GM12878 (cell line): Measurements from ENCODE around the gene C19orf12. TPM values are rescaled to one million over a fixed set of nuclear protein-coding genes. Genes with fewer than 3 reads are reported as not detected.
A peak's percentile ranks its signal among the peaks of the same experiment; 100 is the strongest.

Experiments used
- CREB1 ChIP-seq: IDR thresholded peaks from 2 replicates; pipeline ENCODE4 v1.6.1; 2012; ENCODE audit warnings: low read depth, mild to moderate bottlenecking, inconsistent platforms
- E2F4 ChIP-seq: IDR thresholded peaks from 2 replicates; pipeline ENCODE4 v1.6.1; 2012; ENCODE audit warnings: low read depth, low read length, improper control_type of control experiment
- HDGF ChIP-seq: fragments of 450-650 bp; IDR thresholded peaks from 2 replicates; pipeline ENCODE4 v1.6.1; 2016; ENCODE audit warnings: antibody characterized with exemption
- KAT2A ChIP-seq: conservative IDR thresholded peaks from 2 replicates; pipeline ENCODE4 v1.6.1; 2011; ENCODE audit warnings: low read depth, low read length; ENCODE audit not compliant: control insufficient read depth
- RAD51 ChIP-seq: fragments of 450-650 bp; IDR thresholded peaks from 2 replicates; pipeline ENCODE4 v1.6.1; 2016; ENCODE audit warnings: moderate library complexity, mild to moderate bottlenecking, inconsistent platforms
- SMC3 ChIP-seq: IDR thresholded peaks from 2 replicates; pipeline ENCODE4 v1.6.1; 2011; ENCODE audit warnings: low read length, improper control_type of control experiment, borderline replicate concordance
- YY1 ChIP-seq: IDR thresholded peaks from 2 replicates; pipeline ENCODE4 v1.6.1; 2011; ENCODE audit warnings: low read depth, mild to moderate bottlenecking, low read length
- ZBTB11 ChIP-seq: fragments of 450-650 bp; formaldehyde crosslinking; IDR thresholded peaks from 2 replicates; pipeline ENCODE4 v1.5.0; 2022; ENCODE audit warnings: mild to moderate bottlenecking, missing genetic modification characterization
- ZNF274 ChIP-seq: IDR thresholded peaks from one replicate; pipeline ENCODE4 v1.8.0; 2011; ENCODE audit not compliant: insufficient read length, insufficient read depth
- polyA plus RNA-seq, 11 experiments: library from polyadenylated mRNA; depleted of rRNA in 4 of 11; unstranded in 6 of 11; stranded (reverse) in 5 of 11; fragments of >200 nt; fragmentation: Nextera tagmentation in 4 of 11; fragmentation: Illumina TruSeq in 1 of 11; extraction: Ambion mirVana in 4 of 11; extraction: Trizol in 1 of 11; gene quantifications; 1 replicate in 1 of 11; 2 replicates in 10 of 11; pipeline versions ENCODE4 v1.2.1 to v1.2.3, GENCODE V29; 2011 to 2016; ENCODE audit warnings: inconsistent platforms in 2 of 11, missing spikeins in 2 of 11, low read depth in 1 of 11
- total RNA-seq, 4 experiments: library from RNA; depleted of rRNA in 3 of 4; stranded (reverse); fragments of >200 nt in 3 of 4; fragmentation: Illumina TruSeq in 1 of 4; extraction: Trizol in 1 of 4; gene quantifications; 2 replicates each; pipeline versions ENCODE4 v1.2.1 to v1.2.3, GENCODE V29; 2013 to 2021

Gene C19orf12
- total and polyA plus RNA-seq, 10 of the 15 experiments (the other 5 are each of a cell fraction or from before 2014, with no cell fraction given), result 2.3 to 23.5 (median 20.3) TPM

- TF ChIP-seq E2F4, result no peak
- no peak for TF ChIP-seq KAT2A
- peak; percentile 60 for TF ChIP-seq YY1
- 0 out of 2 replicates have a peak, but pooled peaks have one; percentile 28 for TF ChIP-seq HDGF
- no peak for TF ChIP-seq ZNF274
- no peak for TF ChIP-seq CREB1
- TF ChIP-seq SMC3, result peak; percentile 90
- TF ChIP-seq RAD51, result no peak
- TF ChIP-seq ZBTB11 (CRISPR knock-in tag), result no peak
- TF ChIP-seq, all 136 proteins: peak for 12
Observed at GRCh38 chr19:29694669-29695627, 20.1 kb downstream of the C19orf12 start (continued).
